ENCODE measurements around the gene PDK1. TPM values are rescaled to one million over a fixed set of nuclear protein-coding genes. Genes with fewer than 3 reads are reported as not detected.

PDK1 gene
- total RNA-seq, 2 donors from 2014 or later = 24.7 to 27.3 TPM

DNA sequence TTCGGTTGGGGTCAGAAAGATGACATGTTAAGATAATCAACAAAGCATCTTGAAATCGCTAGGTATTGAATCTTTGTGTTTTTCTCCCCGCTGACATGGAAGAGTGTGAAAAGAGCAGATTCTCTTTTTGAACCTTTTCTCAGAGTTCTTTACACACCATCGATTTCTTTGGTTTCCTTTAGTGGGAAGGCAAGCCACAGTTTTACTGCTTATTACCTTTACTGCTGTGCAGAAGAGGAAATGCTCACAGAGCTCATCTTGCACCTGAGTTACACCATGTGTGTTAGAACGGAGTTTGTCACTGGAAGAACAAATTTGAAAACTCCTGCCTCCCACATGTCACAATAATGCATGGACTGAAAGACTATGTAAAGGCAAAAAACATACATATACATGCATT lies 45.3 kb upstream of the PDK1 start:
- Mint-ChIP-seq H3K4me1 (no peaks in the 10 kb centered on the region), H3K27ac (no peak overlapping the region), H3K4me3 (no peak overlapping the region), H3K9me3 (peaks cover 49% of the 10 kb centered on the region), H3K27me3 (ENCODE audit: insufficient read depth) (no peaks in the 10 kb centered on the region), H3K36me3 (ENCODE audit: low read depth) (peaks cover 50% of the 10 kb centered on the region)
- no peaks in the 10 kb centered on the region for H3K4me1 ChIP-seq (ENCODE audit: control insufficient read depth, insufficient read depth, low read length)
- H3K36me3 ChIP-seq (ENCODE audit: control insufficient read depth, insufficient read depth, low read length) = peaks cover 4% of the 10 kb centered on the region
- no peak overlapping the region for H3K9ac ChIP-seq (ENCODE audit: extremely low read depth, low read length, poor library complexity, severe bottlenecking)
- H3K4me3 ChIP-seq (ENCODE audit: low read length) = no peak overlapping the region
- H3K27ac ChIP-seq (ENCODE audit: low read depth, low read length) = no peak overlapping the region
- 93 to 100% methylated on average over 4 to 5 of the region's 5 CpGs for WGBS, 2 experiments (ENCODE audit: insufficient coverage in 1 of 2, insufficient read length in 1 of 2)
- H3K27me3 ChIP-seq (ENCODE audit: control insufficient read depth, insufficient read depth, low read length, poor library complexity, severe bottlenecking) = no peaks in the 10 kb centered on the region
- DNase-seq = no peak
- H3K9me3 ChIP-seq (ENCODE audit: control insufficient read depth, low read length) = peaks cover 57% of the 10 kb centered on the region
- TF ChIP-seq, protein P1, sequence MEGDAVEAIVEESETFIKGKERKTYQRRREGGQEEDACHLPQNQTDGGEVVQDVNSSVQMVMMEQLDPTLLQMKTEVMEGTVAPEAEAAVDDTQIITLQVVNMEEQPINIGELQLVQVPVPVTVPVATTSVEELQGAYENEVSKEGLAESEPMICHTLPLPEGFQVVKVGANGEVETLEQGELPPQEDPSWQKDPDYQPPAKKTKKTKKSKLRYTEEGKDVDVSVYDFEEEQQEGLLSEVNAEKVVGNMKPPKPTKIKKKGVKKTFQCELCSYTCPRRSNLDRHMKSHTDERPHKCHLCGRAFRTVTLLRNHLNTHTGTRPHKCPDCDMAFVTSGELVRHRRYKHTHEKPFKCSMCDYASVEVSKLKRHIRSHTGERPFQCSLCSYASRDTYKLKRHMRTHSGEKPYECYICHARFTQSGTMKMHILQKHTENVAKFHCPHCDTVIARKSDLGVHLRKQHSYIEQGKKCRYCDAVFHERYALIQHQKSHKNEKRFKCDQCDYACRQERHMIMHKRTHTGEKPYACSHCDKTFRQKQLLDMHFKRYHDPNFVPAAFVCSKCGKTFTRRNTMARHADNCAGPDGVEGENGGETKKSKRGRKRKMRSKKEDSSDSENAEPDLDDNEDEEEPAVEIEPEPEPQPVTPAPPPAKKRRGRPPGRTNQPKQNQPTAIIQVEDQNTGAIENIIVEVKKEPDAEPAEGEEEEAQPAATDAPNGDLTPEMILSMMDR (conservative IDR thresholded peaks at IDR 0.05) = no peak

DNA sequence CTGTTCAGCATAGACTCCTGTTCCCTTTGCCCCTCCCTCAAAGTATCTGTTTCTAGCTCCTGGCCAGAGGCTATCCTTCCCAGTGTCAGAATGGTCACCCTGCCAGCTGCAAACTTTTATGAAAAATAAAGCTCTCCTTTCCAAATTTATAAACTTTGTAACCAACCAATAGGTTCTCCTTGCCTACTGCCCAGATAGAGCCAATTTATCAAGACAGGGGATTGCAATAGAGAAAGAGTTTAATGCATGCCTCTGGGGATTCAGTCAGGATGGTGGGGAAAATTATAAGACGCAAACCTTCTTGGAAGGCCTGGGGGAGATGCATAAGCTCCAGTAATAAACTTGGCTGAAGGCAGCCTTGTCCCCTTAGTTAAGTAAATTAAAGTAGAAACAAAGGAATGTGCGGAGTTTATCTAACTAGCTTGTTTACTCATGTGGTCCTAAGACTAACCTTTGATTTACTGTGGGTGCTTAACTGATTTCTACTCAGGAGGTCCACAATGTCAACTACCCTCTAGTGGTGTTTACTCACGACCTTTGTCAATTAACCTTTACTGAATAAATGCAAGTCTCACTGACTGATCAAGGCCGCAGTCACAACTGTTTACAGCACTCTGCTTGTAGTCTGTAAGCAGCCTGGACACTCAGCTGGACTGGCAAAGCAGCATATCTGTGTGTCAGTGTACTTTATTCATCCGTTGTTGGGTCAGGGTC lies 42.9 kb upstream of the PDK1 start:
- no peak overlapping the region for H3K27ac Mint-ChIP-seq
- H3K9me3 ChIP-seq (ENCODE audit: control insufficient read depth, low read length) = peaks cover 77% of the 10 kb centered on the region

DNA sequence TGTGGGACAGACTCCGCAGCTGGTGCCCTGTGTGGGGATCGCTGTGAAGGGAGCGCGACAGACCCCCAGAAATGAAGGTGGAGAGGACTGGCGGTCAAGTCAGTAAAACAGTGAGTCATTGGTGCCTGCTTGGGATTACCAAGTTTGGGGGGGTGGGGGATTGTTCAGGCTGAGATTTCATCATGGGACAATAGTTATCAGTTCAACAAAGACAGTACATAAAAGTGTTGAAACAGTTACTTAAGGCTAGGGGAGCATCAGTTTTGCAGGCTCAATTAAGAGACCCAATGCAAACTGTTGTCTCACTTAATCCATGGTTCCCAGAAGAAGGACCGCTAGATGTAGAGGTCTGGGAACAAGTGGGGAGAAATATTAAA lies 42.4 kb upstream of the PDK1 start:
- TF ChIP-seq, protein P1 (conservative IDR thresholded peaks at IDR 0.05) = no peak
- H3K9me3 ChIP-seq (ENCODE audit: control insufficient read depth, low read length) = peaks cover 82% of the 10 kb centered on the region
- H3K9ac ChIP-seq (ENCODE audit: extremely low read depth, low read length, poor library complexity, severe bottlenecking) = no peak overlapping the region
- Mint-ChIP-seq H3K4me3 (no peak overlapping the region), H3K36me3 (ENCODE audit: low read depth) (peaks cover 42% of the 10 kb centered on the region), H3K27ac (no peak overlapping the region), H3K27me3 (ENCODE audit: insufficient read depth) (no peaks in the 10 kb centered on the region), H3K4me1 (no peaks in the 10 kb centered on the region), H3K9me3 (peaks cover 77% of the 10 kb centered on the region)
- 95 to 100% methylated on average over 2 to 6 of the region's 6 CpGs for WGBS, 2 experiments (ENCODE audit: insufficient coverage in 1 of 2, insufficient read length in 1 of 2)
- peaks cover 4% of the 10 kb centered on the region for H3K36me3 ChIP-seq (ENCODE audit: control insufficient read depth, insufficient read depth, low read length)
- no peaks in the 10 kb centered on the region for H3K27me3 ChIP-seq (ENCODE audit: control insufficient read depth, insufficient read depth, low read length, poor library complexity, severe bottlenecking)
- H3K4me1 ChIP-seq (ENCODE audit: control insufficient read depth, insufficient read depth, low read length) = no peaks in the 10 kb centered on the region
- H3K27ac ChIP-seq (ENCODE audit: low read depth, low read length) = no peak overlapping the region
- no peak for DNase-seq
- peak overlapping the region; percentile 60 for H3K4me3 ChIP-seq (ENCODE audit: low read length)

More for the DNA sequence above, 42.9 kb upstream of the PDK1 start:
- Histone ChIP-seq H3K4me3 (ENCODE audit: low read length) (peak overlapping the region; percentile 60), H3K27ac (ENCODE audit: low read depth, low read length) (no peak overlapping the region), H3K4me1 (ENCODE audit: control insufficient read depth, insufficient read depth, low read length) (no peaks in the 10 kb centered on the region), H3K27me3 (ENCODE audit: control insufficient read depth, insufficient read depth, low read length, poor library complexity, severe bottlenecking) (no peaks in the 10 kb centered on the region), H3K9ac (ENCODE audit: extremely low read depth, low read length, poor library complexity, severe bottlenecking) (no peak overlapping the region), H3K36me3 (ENCODE audit: control insufficient read depth, insufficient read depth, low read length) (peaks cover 4% of the 10 kb centered on the region)
- peaks cover 72% of the 10 kb centered on the region for H3K9me3 Mint-ChIP-seq
- peaks cover 43% of the 10 kb centered on the region for H3K36me3 Mint-ChIP-seq (ENCODE audit: low read depth)
- 89 to 91% methylated on average over 4 to 5 of the region's 5 CpGs for WGBS, 2 experiments (ENCODE audit: insufficient coverage in 1 of 2, insufficient read length in 1 of 2)
- H3K4me3 Mint-ChIP-seq = no peak overlapping the region
- H3K4me1 Mint-ChIP-seq = no peaks in the 10 kb centered on the region
- H3K27me3 Mint-ChIP-seq (ENCODE audit: insufficient read depth) = no peaks in the 10 kb centered on the region
- no peak for DNase-seq
- TF ChIP-seq, protein P1 (conservative IDR thresholded peaks at IDR 0.05) = no peak

Measured in endodermal cell (in vitro differentiated cells).